Naive thymus-derived CD8-positive, alpha-beta T cell (primary cell): Measurements from ENCODE around the gene KIF1B. TPM values are rescaled to one million over a fixed set of nuclear protein-coding genes. Genes with fewer than 3 reads are reported as not detected.

Experiments
- ATAC-seq, 2 donors: fragments of 150-1000 bp; cut with Tn5 transposase in 1 of 2; sonication (Bioruptor Pico), chemical (Tn5 transposase) in 1 of 2; 1 replicate in 1 of 2; 2 replicates in 1 of 2; pipeline ENCODE4 v1.10.0; 2021; ENCODE audit warnings: mild to moderate bottlenecking in 2 of 2, moderate library complexity in 2 of 2
- POLR2A ChIA-PET: fragments of 350-600 bp; sonication (Branson Sonifier 250); formaldehyde crosslinking; loops from one replicate; lab custom pipeline; 2021; ENCODE audit warnings: antibody characterized with exemption; lab: Charles Lee
- DNase-seq, 10 donors: peaks; one replicate each; pipeline versions ENCODE4 v3.0.0 to v3.0.0-alpha.2; 2020 to 2022
- H3K27ac Mint-ChIP-seq, 10 donors: one replicate each; pipeline ENCODE4 v1.8.0; 2020 to 2022; ENCODE audit warnings: mild to moderate bottlenecking in 10 of 10, mixed read lengths in 10 of 10, moderate library complexity in 4 of 10, inconsistent platforms in 1 of 10
- H3K27me3 Mint-ChIP-seq, 5 donors: one replicate each; pipeline ENCODE4 v1.8.0; 2021 to 2022; ENCODE audit warnings: mixed read lengths in 5 of 5
- H3K36me3 Mint-ChIP-seq, 3 donors: one replicate each; pipeline ENCODE4 v1.8.0; 2020 to 2022; ENCODE audit warnings: mixed read lengths in 3 of 3, mild to moderate bottlenecking in 2 of 3, inconsistent platforms in 1 of 3
- H3K4me1 Mint-ChIP-seq, 4 donors: one replicate each; pipeline ENCODE4 v1.8.0; 2021 to 2022; ENCODE audit warnings: mixed read lengths in 4 of 4
- H3K4me3 Mint-ChIP-seq, 10 donors: one replicate each; pipeline ENCODE4 v1.8.0; 2020 to 2022; ENCODE audit warnings: mild to moderate bottlenecking in 10 of 10, mixed read lengths in 10 of 10, moderate library complexity in 6 of 10, inconsistent platforms in 1 of 10
- H3K9me3 Mint-ChIP-seq, 9 donors: one replicate each; pipeline ENCODE4 v1.8.0; 2020 to 2022; ENCODE audit warnings: mixed read lengths in 9 of 9, mild to moderate bottlenecking in 3 of 9, inconsistent platforms in 1 of 9, moderate library complexity in 1 of 9
- polyA plus RNA-seq, 3 donors: library from polyadenylated mRNA; unstranded; fragments of 300-500 nt; fragmentation: Illumina TruSeq; gene quantifications; one replicate each; pipeline ENCODE4 v1.2.3, GENCODE V29; 2021
- total RNA-seq, 8 experiments: library from RNA in 2 of 8; stranded (reverse) in 2 of 8; gene quantifications; one replicate each; pipeline ENCODE4 v1.2.3 and lab custom pipeline; 2021 to 2026

Gene KIF1B
- total and polyA plus RNA-seq, 5 experiments from 2014 or later, result 0.70 to 11.4 (median 2.1) TPM

DNA sequence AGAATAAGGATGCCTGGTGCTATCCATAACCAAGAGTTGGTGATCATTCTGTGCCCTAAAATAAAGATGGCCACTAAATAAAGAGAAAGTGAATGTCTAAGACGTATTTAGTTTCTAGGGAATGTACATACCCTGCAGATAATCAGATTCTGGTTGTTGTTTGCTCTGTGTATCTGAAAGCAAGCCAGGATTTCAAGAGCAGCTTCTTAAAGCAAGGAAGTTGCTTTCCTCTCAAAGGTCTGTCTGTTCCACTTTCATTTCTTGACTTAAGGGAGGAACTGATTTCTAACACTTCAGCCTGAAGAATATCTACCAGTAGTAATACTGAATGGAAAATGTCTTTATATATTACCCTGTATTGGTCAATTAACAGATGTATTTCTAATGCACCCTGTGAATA, 88.8 kb downstream of the KIF1B start:
- Mint-ChIP-seq H3K27me3 (no peaks in the 10 kb centered on the region), H3K27ac (no peak overlapping the region), H3K9me3 (no peaks in the 10 kb centered on the region), H3K4me1 (peaks cover 0 to 2% (median 0%) of the 10 kb centered on the region in 4 donors), H3K36me3 (peaks cover 7 to 47% (median 21%) of the 10 kb centered on the region in 3 donors), H3K4me3 (no peak overlapping the region)
- DNase-seq, result no peak
- POLR2A ChIA-PET, result no interaction called here
- ATAC-seq, result no peak

DNA sequence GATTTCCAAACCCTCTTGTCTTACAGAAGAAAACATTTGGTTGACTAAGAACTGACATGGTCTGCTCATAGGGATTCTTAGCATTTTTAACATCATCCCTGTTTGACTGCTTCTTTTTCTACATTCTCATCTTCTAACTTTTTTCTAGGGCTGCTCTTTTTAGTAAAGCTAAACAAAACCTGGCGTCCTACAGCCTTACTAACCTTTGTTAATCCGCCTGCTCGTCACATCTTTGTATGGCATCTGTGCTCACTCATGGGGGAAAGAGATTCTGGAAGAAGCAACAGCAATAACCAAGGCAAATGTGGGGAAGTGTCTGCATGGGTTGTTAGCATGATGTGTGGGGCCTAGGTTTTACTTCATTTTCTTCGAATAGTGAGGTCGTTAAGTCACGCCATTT, 92.0 kb downstream of the KIF1B start:
- Mint-ChIP-seq H3K4me3 (no peak overlapping the region), H3K27ac (no peak overlapping the region), H3K27me3 (no peaks in the 10 kb centered on the region), H3K4me1 (peaks cover 0 to 2% (median 0%) of the 10 kb centered on the region in 4 donors), H3K36me3 (peaks cover 7 to 24% (median 13%) of the 10 kb centered on the region in 3 donors), H3K9me3 (no peaks in the 10 kb centered on the region)
- POLR2A ChIA-PET, result no interaction called here
- DNase-seq (no peak), ATAC-seq (no peak)

DNA sequence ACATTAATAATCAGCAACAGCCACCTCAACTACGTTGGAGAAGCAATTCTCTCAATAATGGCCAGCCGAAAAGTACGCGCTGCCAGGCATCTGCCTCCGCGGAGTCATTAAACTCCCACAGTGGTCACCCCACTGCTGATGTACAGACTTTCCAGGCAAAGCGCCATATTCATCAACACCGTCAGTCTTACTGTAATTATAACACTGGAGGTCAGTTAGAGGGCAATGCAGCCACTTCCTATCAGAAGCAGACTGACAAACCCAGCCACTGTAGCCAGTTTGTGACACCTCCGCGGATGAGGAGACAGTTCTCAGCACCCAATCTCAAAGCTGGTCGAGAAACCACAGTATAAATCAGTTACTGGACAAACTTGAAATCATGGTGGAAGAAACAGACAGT, 93.9 kb downstream of the KIF1B start:
- no peak for DNase-seq
- Mint-ChIP-seq H3K4me1 (peaks cover 0 to 13% (median 8%) of the 10 kb centered on the region in 4 donors), H3K27ac (no peak overlapping the region), H3K36me3 (peaks cover 7 to 18% (median 10%) of the 10 kb centered on the region in 3 donors), H3K27me3 (no peaks in the 10 kb centered on the region), H3K4me3 (no peak overlapping the region), H3K9me3 (no peaks in the 10 kb centered on the region)
- no peak for ATAC-seq
- POLR2A ChIA-PET, result no interaction called here

DNA sequence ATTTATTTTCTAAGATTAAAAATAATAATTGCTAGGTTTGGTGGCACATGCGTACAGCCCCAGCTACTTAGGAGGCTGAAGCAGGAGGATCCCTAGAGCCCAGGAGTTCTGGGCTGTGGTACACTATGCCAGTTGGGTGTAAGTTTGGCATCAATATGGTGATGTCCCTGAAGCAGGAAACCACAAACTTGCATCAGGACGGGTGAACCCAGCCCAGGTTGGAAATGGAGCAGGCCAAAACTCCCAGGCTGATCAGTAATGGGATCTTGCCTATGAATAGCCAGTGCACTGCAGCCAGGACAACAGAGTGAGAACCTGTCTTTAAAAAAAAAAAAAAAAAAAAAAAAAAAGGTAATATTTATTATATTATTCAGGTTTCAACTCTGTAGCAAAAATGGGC, 96.1 kb downstream of the KIF1B start:
- peaks cover 7 to 18% (median 11%) of the 10 kb centered on the region in 3 donors for H3K36me3 Mint-ChIP-seq
- no peak for DNase-seq
- H3K27me3 Mint-ChIP-seq, result no peaks in the 10 kb centered on the region
- no peaks in the 10 kb centered on the region for H3K9me3 Mint-ChIP-seq
- POLR2A ChIA-PET, result no interaction called here
- peaks cover 0 to 13% (median 8%) of the 10 kb centered on the region in 4 donors for H3K4me1 Mint-ChIP-seq
- H3K27ac Mint-ChIP-seq, result no peak overlapping the region
- H3K4me3 Mint-ChIP-seq, result no peak overlapping the region
- ATAC-seq, result no peak

DNA sequence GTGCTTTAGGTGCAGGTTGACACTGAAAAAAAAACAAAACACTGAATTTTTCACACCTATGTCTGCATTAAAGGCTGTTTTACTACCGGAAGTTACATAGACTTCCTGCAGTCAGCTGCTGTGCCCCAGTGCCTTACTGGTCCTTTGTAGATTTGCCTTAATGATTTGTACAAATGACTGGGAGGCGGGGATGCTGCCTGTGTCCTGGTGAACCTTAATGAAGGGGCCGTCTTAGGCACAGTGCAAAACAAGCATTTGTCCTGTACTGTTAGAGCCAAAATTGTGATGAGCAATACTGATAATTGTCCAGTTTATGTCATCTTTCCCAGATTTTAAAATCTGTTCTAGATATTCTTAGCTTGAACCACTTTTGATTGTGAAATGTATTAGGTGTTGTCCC, 97.6 kb downstream of the KIF1B start:
- DNase-seq (peak in 4 of 10 donors; percentile 2 to 37 (median 10)), ATAC-seq (peak in 1 of 2 donors; percentile 75)
- Mint-ChIP-seq H3K27me3 (no peaks in the 10 kb centered on the region), H3K4me3 (peak overlapping the region in 1 of 10 donors; percentile 54), H3K9me3 (no peaks in the 10 kb centered on the region), H3K27ac (peak overlapping the region in 8 of 10 donors; percentile 4 to 89 (median 46)), H3K36me3 (peaks cover 6 to 13% (median 11%) of the 10 kb centered on the region in 3 donors), H3K4me1 (peaks cover 0 to 13% (median 7%) of the 10 kb centered on the region in 4 donors)
- POLR2A ChIA-PET, result no interaction called here

DNA sequence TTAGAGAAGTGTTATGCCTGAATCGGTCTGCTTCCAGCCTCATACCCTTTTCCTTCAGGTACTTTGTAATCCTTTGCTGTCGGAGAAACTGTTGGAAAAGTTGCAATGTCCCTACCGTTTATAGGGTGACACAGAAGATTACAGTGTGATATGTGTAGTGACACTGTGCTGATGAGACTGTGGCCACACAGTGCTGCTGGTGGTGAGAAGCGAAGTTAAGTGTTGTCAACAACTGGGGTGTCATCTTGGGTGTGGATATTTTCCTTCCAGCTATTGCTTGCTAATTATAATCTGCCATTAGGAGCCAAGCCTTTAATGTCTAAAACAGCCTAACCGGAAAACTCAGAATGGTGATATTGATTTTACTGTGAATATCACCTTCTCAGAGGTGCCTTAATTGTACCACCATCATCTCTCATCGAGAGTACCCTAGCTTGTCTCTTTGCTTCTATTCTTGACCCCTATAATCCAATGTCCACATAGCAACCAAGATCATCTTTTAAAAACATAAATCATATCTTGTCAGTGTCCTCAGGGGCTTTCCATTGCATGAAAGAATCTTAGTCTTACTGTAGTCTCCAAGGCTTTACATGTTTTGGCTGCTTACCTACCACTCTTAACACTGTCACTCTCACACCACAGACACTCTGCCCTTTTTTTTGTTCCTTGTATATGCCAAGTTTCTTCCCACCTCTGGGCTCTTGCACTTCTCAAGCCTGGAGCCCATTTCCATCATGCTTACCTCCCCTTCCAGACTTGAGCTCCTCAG, 99.1 kb downstream of the KIF1B start:
- POLR2A ChIA-PET, result no interaction called here
- DNase-seq (no peak), ATAC-seq (no peak)
- no peaks in the 10 kb centered on the region for H3K9me3 Mint-ChIP-seq
- H3K27ac Mint-ChIP-seq, result peak overlapping the region in 3 of 10 donors; percentile 4 to 58 (median 34)
- H3K36me3 Mint-ChIP-seq, result peaks cover 0 to 5% (median 0%) of the 10 kb centered on the region in 3 donors
- H3K4me3 Mint-ChIP-seq, result no peak overlapping the region
- peaks cover 0 to 13% (median 7%) of the 10 kb centered on the region in 4 donors for H3K4me1 Mint-ChIP-seq
- H3K27me3 Mint-ChIP-seq, result no peaks in the 10 kb centered on the region

DNA sequence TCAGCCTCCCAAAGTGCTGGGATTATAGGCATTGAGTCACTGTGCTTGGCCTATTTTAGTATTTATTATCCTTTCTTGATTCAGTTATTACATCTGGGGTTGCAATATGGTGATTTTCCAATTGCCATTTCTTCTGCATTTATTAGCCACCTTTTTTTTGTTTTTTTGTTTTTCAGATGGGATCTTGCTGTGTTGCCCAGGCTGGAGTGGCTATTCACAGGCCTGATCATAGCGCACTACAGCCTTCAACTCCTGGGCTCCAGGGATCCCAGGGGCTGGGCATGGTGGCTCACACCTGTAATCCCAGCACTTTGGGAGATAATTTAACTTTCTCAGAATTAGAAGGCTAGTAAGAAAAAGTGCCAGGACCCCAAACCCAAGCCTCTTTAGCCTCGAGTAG, 106.4 kb downstream of the KIF1B start:
- Mint-ChIP-seq H3K4me1 (no peaks in the 10 kb centered on the region), H3K27ac (no peak overlapping the region), H3K4me3 (no peak overlapping the region), H3K27me3 (no peaks in the 10 kb centered on the region), H3K36me3 (peaks cover 0 to 2% (median 0%) of the 10 kb centered on the region in 3 donors), H3K9me3 (no peaks in the 10 kb centered on the region)
- ATAC-seq (no peak), DNase-seq (no peak)
- POLR2A ChIA-PET, result no interaction called here

DNA sequence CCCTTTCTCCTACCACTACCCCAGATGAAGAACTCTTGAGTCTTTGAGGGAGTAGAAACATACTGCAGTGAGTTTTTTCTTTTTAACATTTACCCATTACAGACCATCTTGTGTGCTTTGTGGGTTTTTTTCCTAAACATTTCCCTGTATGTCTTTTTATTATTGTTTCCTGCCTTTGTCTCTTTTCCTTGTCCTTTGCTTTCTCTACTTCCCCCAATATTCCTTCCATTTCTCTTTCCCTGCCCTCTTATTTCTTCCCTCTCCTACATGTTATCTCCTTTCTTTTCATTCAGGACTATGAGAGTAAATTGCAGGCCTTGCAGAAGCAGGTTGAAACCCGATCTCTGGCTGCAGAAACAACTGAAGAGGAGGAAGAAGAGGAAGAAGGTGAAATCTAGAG, 109.4 kb downstream of the KIF1B start:
- Mint-ChIP-seq H3K4me3 (no peak overlapping the region), H3K36me3 (peaks cover 0 to 13% (median 12%) of the 10 kb centered on the region in 3 donors), H3K27ac (no peak overlapping the region), H3K27me3 (no peaks in the 10 kb centered on the region), H3K4me1 (no peaks in the 10 kb centered on the region), H3K9me3 (no peaks in the 10 kb centered on the region)
- DNase-seq, result no peak
- POLR2A ChIA-PET, result no interaction called here
- no peak for ATAC-seq

DNA sequence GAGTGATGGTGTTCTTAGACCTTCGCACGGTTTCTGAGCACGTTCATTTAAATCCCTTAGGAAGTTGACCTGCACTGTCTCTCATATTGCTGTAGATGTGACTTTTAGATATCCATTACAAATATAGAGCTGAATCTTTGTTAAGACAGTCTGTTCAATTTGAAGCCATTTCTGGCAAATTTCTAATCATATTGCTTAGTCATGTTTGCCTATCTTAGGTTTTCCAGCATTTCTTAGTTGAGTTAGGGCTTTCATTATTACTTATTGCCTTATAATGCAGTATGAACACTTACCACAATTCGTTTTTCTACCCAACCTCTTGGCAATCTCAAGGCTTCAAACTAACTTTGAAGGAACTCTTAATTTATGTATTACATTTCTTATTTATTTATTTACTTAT, 110.0 kb downstream of the KIF1B start:
- ATAC-seq, result no peak
- Mint-ChIP-seq H3K9me3 (no peaks in the 10 kb centered on the region), H3K27ac (no peak overlapping the region), H3K36me3 (peaks cover 0 to 18% (median 18%) of the 10 kb centered on the region in 3 donors), H3K4me1 (no peaks in the 10 kb centered on the region), H3K4me3 (no peak overlapping the region), H3K27me3 (no peaks in the 10 kb centered on the region)
- no peak for DNase-seq
- POLR2A ChIA-PET, result no interaction called here

DNA sequence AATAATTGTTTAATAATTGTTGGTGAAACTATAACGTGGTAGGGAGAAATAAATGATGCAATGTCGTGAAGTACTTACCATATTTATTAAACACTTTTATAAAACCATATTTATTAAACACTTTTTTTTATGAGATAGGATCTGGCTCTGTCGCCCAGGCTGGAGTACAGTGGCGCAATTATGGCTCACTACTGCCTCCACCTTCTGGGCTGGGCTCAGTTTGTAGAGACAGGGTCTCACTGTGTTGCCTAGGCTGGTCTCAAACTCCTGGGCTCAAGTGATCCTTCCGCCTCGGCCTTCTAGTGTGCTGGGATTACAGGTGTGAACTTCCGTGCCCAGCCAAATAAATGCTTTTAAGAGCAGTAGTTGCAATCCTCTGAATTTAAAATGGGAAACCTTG, 112.5 kb downstream of the KIF1B start:
- POLR2A ChIA-PET, result no interaction called here
- no peak for ATAC-seq
- Mint-ChIP-seq H3K36me3 (peaks cover 0 to 30% (median 28%) of the 10 kb centered on the region in 3 donors), H3K9me3 (no peaks in the 10 kb centered on the region), H3K27me3 (no peaks in the 10 kb centered on the region), H3K27ac (no peak overlapping the region), H3K4me3 (no peak overlapping the region), H3K4me1 (no peaks in the 10 kb centered on the region)
- DNase-seq, result no peak

DNA sequence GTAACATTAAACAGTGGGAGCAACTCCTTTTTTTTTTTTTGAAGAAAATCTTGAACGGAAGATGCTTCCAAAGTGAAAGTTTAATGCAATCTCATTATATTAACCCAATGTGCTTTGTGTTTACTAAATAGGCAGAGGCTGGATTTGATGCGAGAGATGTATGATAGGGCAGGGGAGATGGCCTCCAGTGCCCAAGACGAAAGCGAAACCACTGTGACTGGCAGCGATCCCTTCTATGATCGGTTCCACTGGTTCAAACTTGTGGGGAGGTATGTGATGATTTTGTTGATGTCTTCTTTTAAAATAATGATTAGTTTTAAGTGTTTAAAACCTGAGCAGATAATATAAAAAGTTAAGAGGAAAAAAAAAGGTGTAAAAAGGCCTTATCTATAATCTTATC, 114.3 kb downstream of the KIF1B start:
- Mint-ChIP-seq H3K36me3 (peaks cover 0 to 30% (median 28%) of the 10 kb centered on the region in 3 donors), H3K27ac (peak overlapping the region in 3 of 10 donors; percentile 39 to 91 (median 85)), H3K4me3 (peak overlapping the region in 3 of 10 donors; percentile 43 to 74 (median 58)), H3K4me1 (no peaks in the 10 kb centered on the region), H3K9me3 (no peaks in the 10 kb centered on the region), H3K27me3 (no peaks in the 10 kb centered on the region)
- DNase-seq, result no peak
- no peak for ATAC-seq
- POLR2A ChIA-PET, result no interaction called here

DNA sequence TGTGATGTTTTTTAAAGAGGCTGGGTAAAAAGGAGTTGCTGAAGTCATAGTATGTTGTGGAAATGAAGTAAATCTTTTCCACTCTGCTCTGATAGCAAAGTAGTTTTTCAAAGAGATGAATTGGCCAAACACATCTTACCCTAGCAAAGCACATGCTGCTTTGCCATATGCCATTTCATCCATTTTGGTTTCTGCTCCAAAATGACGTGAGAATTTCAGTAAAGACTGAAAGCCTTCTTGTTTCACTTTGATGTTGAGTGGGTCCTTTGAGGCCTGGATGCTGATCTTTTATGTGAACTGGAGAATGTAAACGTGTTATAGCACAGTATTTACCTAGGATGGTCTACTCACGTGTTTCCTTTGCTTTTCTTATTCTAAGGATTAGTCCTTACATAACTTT, 115.2 kb downstream of the KIF1B start:
- POLR2A ChIA-PET, result no interaction called here
- peak overlapping the region in 2 of 10 donors; percentile 39 to 91 for H3K27ac Mint-ChIP-seq
- H3K4me1 Mint-ChIP-seq, result no peaks in the 10 kb centered on the region
- H3K36me3 Mint-ChIP-seq, result peaks cover 0 to 30% (median 28%) of the 10 kb centered on the region in 3 donors
- ATAC-seq (no peak), DNase-seq (no peak)
- no peaks in the 10 kb centered on the region for H3K9me3 Mint-ChIP-seq
- H3K4me3 Mint-ChIP-seq, result peak overlapping the region in 1 of 10 donors; percentile 74
- H3K27me3 Mint-ChIP-seq, result no peaks in the 10 kb centered on the region

DNA sequence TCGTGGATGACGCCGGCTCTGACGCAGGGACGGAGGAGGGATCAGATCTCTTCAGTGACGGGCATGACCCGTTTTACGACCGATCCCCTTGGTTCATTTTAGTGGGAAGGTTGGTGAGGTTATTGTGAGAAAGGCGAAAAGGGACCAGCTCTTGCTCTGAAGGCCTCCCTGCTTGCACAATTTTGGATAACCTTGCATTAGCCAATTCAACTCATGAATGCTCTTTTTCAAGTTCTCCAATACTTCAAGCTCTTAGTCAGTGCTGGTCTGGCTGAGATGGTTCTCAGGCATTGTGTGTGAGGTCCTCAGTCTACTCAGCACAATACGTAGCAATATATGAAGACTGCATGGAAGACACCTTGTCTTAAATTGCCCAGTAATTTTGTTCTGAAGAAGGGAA, 115.9 kb downstream of the KIF1B start:
- ATAC-seq (no peak), DNase-seq (no peak)
- Mint-ChIP-seq H3K9me3 (no peaks in the 10 kb centered on the region), H3K4me3 (no peak overlapping the region), H3K4me1 (no peaks in the 10 kb centered on the region), H3K36me3 (peaks cover 0 to 30% (median 28%) of the 10 kb centered on the region in 3 donors), H3K27ac (no peak overlapping the region), H3K27me3 (no peaks in the 10 kb centered on the region)
- POLR2A ChIA-PET, result no interaction called here
